ENCODE measurements around the gene SELENON. TPM values are rescaled to one million over a fixed set of nuclear protein-coding genes. Genes with fewer than 3 reads are reported as not detected.

The SELENON gene
- total and polyA plus RNA-seq, 2 of the 13 experiments (the other 11 are each of a cell fraction or from before 2014, with no cell fraction given): 3.8 to 8.0 TPM

GRCh38 chr1:25795946-25796810, 3.8 kb upstream of the SELENON start:
- intact Hi-C loops (cut with micrococcal nuclease; ENCODE audit: unreplicated experiment): loop anchor here (5.0 kb wide), 2 partner anchors 39 to 179 kb away; partner anchors contain the start of gene MAN1C1
- POLR2A ChIA-PET: no interaction called here
- Histone ChIP-seq H3K79me2 (ENCODE audit: insufficient read depth, low read length) (no peaks in the 10 kb centered on the region), H2AFZ (ENCODE audit: low read length) (no peak overlapping the region), H3K4me2 (ENCODE audit: low read depth, low read length) (peak overlapping the region; percentile 59), H3K4me3 (replicated peaks in 1 of 3; ENCODE audit: insufficient read depth in 1 of 3, low read depth in 2 of 3, low read length in 3 of 3) (no peak overlapping the region), H3K36me3 (replicated peaks in 1 of 2; ENCODE audit: control insufficient read depth in 1 of 2, insufficient read depth in 2 of 2, low read length in 2 of 2) (no peaks in the 10 kb centered on the region), H3K9ac (ENCODE audit: insufficient read depth, low read depth, low read length) (no peak overlapping the region), H3K4me1 (ENCODE audit: insufficient read depth, low read length) (peaks cover 34% of the 10 kb centered on the region), H3K9me3 (ENCODE audit: low read length) (no peaks in the 10 kb centered on the region), H3K27me3 (ENCODE audit: control insufficient read depth in 1 of 2, insufficient read depth in 2 of 2, low read length in 2 of 2) (peaks cover 0 to 17% of the 10 kb centered on the region in 2 experiments; a peak in 2 of 5 replicates), H3K27ac (ENCODE audit: extremely low read length, insufficient read depth, low read length) (no peak overlapping the region), H4K20me1 (ENCODE audit: insufficient read depth, low read length) (no peaks in the 10 kb centered on the region)
- TF ChIP-seq ZNF501 (CRISPR knock-in tag; IDR thresholded peaks at IDR 0.05) (0 out of 2 replicates have a peak, but pooled peaks have one; percentile 39), PRDM10 (CRISPR knock-in tag; IDR thresholded peaks at IDR 0.05; ENCODE audit: low read depth) (no peak)
- 49% methylated on average over 22 of the region's 22 CpGs for WGBS (ENCODE audit: low lambda C conversion rate)
- no TSS peak for BruUV-seq (replicated peaks)
- CTCF ChIA-PET (ENCODE audit: low intra/inter-chr PET ratio, low total read pairs): interaction anchor here (0.7 to 2.4 kb wide), 6 partner anchors 15 to 188 kb away, joined by 3 to 13 read pairs (median 4); no protein-coding TSS in a partner anchor
- in situ Hi-C loops (cut with HindIII; ENCODE audit: extremely low pct_ligation_motif_present, low pct_unique_long_range_greater_than_20kb): loop anchor here (5.0 kb wide), 1 partner anchor 39 kb away; no protein-coding TSS in a partner anchor
- FAIRE-seq: no peak
- ATAC-seq: no peak
- DNase-seq (ENCODE audit: low spot score): no peak
